ENCODE measurements around the gene SH3TC1. TPM values are rescaled to one million over a fixed set of nuclear protein-coding genes. Genes with fewer than 3 reads are reported as not detected.

Gene SH3TC1
- 45.4 and 60.7 TPM in 2 replicates for total RNA-seq

DNA sequence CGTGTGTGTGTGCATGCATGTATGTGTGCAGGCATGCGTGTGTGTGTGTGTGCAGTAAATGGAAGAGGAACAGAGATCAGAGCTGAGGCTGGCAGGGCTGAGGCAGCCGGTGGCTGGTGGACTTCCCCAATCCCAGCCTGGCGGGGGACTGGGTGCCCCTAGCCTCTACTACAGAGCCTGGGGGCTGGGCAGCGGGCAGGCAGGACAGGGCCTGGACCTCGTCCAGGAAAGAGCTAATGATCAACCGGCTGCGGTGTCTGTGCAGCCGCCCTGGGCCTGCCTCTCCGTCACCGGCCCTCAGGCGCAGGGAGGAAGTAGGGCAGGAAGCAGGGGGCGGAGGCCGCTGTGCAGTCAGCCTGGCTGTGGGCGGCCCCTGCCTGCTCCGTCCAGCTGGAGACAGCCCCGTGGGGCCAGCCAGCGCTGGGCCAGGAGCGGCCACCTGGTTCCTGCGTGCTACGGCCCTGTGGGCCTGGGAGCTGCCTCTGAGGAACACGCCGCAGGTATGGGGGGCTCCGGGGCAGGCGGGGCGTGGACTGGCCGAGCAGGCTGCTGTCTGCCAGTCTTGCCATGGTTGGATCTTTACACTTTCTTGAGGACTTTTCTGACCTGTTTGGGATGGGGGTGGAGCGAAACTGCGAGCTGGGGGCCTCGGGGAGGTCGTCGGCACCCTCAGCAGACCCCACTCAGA lies at the start of gene SH3TC1:
Gene SH3TC1, plus strand, starts transcription at position 385 of the 688 bp plus-strand sequence. CDS start 5,905 bp downstream, outside the sequence.

DNA sequence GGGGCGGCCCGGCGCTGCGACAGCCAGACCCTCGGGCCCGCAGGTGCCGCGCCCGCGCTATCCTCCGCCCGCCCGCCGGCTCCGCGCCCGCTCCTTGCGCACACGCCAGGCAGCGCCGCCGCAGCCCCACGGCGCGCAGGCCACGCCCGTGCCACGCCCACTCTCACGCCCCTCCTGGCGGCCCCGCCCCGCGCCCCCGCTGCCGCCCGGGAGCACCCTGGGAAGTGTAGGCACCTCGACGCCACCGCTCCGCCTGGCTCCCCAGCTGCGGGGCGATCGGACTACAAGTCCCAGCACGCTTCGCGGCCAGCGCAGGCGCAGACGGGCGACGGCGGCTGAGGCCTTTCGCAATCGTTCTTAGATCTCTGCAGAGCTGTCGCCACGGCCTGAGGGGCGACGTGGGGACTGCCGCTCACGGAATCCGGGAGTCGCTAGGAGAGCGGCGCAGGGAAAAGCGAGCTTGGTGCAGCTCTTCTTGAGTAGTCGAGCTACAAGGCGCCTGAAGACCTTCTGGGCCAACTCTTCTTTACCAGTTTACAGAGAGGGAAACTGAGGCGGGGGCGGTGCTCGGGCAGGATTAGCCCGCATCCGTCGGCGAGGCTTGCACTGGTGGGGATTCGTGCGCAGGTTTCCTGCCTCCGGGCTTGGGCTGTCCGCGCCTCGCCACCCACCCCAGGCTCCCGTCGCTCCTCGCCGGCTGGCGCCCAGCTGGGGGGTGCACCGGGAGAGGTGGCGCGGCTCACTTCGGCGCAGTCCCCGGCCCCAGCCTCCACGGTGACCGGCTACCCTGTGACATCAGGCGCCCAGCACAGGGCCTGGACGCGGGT lies 40.2 kb upstream of the SH3TC1 start, which contains the start of gene ABLIM2:
Gene ABLIM2, minus strand, starts transcription at position 104 of the 827 bp plus-strand sequence. CDS start 124 bp downstream, outside the sequence.

DNA sequence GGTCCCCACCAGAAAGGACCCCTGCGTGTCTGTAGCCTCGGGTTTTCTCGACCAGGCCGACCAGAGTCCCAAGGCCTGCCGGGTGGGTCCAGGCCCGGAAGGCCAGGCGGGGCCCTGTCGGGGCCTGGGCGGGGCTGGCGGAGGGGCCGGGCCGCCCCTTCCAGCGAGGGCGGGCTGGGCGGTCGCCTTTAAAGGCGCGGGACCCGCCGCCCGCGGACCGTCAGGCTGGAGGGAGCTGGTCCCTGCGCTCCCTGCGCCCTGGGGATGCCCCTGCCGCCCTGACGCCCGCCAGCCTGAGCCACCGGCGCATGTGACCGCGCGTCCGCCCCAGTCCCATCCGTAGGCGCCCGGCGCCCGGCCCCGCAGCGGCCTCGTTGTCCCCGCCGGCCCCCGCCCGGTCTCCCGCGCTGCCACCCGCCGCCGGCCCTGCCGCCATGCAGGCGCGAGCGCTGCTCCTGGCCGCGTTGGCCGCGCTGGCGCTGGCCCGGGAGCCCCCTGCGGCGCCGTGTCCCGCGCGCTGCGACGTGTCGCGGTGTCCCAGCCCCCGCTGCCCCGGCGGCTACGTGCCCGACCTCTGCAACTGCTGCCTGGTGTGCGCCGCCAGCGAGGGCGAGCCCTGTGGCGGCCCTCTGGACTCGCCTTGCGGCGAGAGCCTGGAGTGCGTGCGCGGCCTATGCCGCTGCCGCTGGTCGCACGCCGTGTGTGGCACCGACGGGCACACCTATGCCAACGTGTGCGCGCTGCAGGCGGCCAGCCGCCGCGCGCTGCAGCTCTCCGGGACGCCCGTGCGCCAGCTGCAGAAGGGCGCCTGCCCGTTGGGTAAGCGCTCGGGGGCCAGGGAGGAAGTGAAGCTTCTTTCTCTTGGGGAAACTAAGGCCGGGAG lies 70.7 kb downstream of the SH3TC1 start, which contains the start of gene HTRA3:
Gene HTRA3, plus strand, starts transcription at position 220 of the 883 bp plus-strand sequence. Its CDS starts 215 bp downstream, at position 435.

Other genes starting within 250 kb of the SH3TC1 start
- 0.11 and 1.2 TPM in 2 replicates for gene ABLIM2, start 40.5 kb upstream of the SH3TC1 start, total RNA-seq
- gene HTRA3, start 70.5 kb downstream of the SH3TC1 start, total RNA-seq, result 0.27 TPM in 1 of 2 replicates, not detected in the other
- 24.9 and 30.6 TPM in 2 replicates for gene ACOX3, start 241.4 kb downstream of the SH3TC1 start, total RNA-seq
- 8.6 and 11.9 TPM in 2 replicates for gene TRMT44, start 241.5 kb downstream of the SH3TC1 start, total RNA-seq

Data from hair follicular keratinocyte (primary cell).